ENCODE results near the gene DCUN1D2.

The DCUN1D2 gene

DNA sequence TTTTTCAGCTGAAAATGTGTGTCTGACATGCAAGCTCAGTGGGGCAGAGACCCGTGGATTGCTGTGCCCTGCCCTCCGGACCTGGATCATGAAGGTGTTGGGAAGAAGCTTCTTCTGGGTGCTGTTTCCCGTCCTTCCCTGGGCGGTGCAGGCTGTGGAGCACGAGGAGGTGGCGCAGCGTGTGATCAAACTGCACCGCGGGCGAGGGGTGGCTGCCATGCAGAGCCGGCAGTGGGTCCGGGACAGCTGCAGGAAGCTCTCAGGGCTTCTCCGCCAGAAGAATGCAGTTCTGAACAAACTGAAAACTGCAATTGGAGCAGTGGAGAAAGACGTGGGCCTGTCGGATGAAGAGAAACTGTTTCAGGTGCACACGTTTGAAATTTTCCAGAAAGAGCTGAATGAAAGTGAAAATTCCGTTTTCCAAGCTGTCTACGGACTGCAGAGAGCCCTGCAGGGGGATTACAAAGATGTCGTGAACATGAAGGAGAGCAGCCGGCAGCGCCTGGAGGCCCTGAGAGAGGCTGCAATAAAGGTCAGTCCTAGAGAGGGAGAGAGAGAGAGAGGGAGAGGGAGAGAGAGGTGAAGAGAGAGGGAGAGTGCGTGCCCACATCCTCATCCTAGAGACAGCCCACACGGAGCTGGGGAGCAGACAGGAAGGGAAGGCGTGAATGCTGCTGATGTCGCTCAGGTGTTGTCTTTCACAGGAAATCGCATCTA lies 5.1 kb upstream of the DCUN1D2 start:
- DNase-seq (ENCODE audit: low read depth) = no peak
- peak overlapping the region; percentile 22 for H3K4me3 ChIP-seq (ENCODE audit: low read depth, low read length)

- H3K4me3 ChIP-seq (ENCODE audit: low read depth, low read length) = peak overlapping the region; percentile 30
- DNase-seq (ENCODE audit: low read depth) = peak; percentile 92
These were observed 2.9 kb upstream of the DCUN1D2 start for GRCh38 chr13:113493315-113493951.

- no peak for DNase-seq (ENCODE audit: low read depth)
- peak overlapping the region; percentile 83 for H3K4me3 ChIP-seq (ENCODE audit: low read depth, low read length)
These were observed 1.5 kb upstream of the DCUN1D2 start for GRCh38 chr13:113491982-113492381.

DNA sequence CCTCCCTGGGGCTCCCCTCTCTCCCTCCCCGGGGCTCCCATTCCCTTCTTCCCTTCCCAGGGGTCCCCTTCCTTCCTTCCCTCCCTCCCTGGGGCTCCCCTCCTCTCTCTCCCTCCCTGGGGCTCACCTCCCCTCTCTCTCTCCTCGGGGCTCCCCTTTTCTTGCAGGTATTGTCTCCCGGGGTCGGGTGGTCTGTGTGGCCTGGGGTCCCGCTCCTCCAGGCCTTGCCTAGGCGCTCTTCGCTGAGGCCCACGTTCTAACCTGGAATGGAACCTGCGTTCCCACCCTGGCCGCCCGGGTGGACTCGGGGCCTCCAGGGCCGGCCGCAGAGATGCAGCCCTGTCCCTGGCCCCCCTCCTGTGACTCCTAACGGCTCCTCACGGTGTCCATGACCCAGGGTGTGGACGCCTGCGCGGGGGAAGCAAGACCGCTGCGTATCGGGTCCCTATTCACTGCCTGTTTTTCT lies 940 bp upstream of the DCUN1D2 start:
- DNase-seq (ENCODE audit: low read depth) = no peak
- H3K4me3 ChIP-seq (ENCODE audit: low read depth, low read length) = peak overlapping the region; percentile 83

DNA sequence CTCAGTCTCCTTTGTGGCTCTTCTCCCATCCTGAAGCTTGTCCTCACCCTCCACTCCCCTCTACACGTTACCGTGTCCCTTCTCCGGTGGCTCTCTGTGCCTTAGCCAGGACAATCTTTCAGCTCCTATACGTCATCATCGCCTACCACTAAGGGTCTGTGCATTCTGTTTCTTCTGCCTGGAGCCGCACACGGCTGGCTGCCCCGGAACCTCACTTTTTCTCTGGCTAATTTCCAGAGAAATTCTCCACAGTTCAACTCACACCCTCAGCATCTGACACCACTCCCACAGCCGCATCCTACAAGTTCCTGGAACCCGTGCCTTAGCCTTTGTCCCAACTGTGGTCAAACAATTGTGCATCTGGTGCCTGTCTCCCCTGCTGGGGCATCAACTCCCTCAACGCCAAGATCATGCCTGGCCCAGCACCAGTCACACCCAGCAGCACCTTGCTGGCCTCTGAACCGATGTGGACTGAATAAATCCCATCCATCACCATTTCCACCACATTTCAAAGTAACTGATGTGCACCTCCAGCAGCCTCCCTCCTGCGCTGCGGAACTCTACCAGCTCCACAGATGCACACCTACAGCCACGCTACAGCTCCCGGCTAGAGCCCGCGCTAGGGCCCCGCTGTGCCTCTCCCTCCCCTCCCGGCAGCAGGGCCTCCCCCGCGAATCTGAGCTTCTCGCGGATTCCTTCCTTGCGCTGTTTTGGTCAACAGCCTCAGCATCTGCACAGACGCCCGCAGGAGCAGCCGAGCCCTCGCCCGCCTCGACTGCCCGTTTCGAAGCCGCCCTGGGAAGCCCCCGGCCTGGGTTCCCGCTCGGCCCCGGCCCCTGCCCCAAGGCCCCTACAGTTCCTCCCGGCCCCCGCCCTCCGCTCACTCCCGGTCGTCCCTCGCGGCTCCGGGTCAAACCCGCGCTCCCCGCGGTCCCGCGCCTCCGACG lies 689 bp downstream of the DCUN1D2 start:
- peak overlapping the region; percentile 83 for H3K4me3 ChIP-seq (ENCODE audit: low read depth, low read length)
- DNase-seq (ENCODE audit: low read depth) = no peak

GRCh38 chr13:113489171-113489548 lies 1.4 kb downstream of the DCUN1D2 start:
- peak overlapping the region; percentile 83 for H3K4me3 ChIP-seq (ENCODE audit: low read depth, low read length)
- no peak for DNase-seq (ENCODE audit: low read depth)

- no peak for DNase-seq (ENCODE audit: low read depth)
- no peak overlapping the region for H3K4me3 ChIP-seq (ENCODE audit: low read depth, low read length)
These were observed 2.2 kb downstream of the DCUN1D2 start for GRCh38 chr13:113488283-113488682.

DNA sequence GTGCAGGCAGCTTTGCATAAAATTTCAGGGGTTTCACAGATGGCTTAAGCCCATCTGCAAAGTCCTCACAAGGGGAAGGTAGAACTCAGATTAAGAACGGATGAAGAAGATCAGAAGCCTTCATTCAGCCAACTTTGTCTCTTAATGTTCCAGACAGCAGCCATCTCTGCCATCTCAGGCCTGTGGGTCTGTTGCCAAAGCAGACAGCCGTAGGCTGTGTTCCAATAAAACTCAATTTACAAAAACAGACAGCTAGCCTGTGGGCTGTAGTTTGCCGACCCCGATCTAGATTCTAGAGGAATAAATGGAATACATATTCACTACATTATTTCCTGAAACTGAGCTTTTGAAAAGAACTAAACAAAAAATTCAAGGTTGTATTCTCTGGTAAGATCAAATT lies 3.8 kb downstream of the DCUN1D2 start:
- H3K4me3 ChIP-seq (ENCODE audit: low read depth, low read length) = no peak overlapping the region

GRCh38 chr13:113485545-113485944 lies 5.0 kb downstream of the DCUN1D2 start:
- H3K4me3 ChIP-seq (ENCODE audit: low read depth, low read length) = no peak overlapping the region
- DNase-seq (ENCODE audit: low read depth) = no peak

More for the DNA sequence above, 3.8 kb downstream of the DCUN1D2 start:
- no peak for DNase-seq (ENCODE audit: low read depth)

DNA sequence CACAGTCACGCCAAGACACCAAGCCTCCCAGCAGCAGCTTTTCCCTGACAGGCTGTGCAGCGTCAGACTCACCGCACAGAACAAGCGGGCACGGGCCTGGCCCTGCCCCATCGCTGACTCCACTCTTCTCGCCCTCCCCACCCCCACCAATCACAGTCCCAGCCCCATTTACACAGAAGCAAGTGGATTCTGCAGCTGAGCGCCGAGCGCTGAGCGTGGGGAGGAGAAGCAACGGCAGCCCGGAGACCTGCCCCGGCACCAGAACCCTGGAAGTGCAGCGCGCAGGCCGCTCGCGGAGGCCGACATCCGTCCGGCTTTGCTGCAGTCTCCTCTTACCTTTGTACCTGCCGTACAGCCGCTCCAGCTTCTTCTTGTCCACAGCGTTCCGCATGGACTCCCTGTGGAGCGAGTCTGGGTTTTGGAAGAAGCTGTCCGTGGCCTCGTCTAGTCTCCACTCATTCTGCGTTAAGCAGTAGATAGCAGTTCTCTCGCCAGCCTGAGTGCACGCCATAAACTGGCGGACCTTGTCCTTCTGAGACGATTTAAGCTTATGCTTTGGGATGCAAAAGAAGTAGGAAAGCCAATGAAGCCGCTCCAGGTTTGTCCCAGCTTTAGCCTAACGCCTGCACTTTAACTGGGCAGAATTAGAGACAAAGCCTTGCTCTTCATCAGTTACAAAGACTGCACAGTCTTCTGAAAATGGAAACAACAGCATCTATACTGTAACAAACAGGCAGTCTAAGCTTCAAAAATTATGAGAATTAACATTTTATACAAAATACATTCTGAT lies 6.8 kb downstream of the DCUN1D2 start:
- DNase-seq (ENCODE audit: low read depth) = no peak
- no peak overlapping the region for H3K4me3 ChIP-seq (ENCODE audit: low read depth, low read length)

DNA sequence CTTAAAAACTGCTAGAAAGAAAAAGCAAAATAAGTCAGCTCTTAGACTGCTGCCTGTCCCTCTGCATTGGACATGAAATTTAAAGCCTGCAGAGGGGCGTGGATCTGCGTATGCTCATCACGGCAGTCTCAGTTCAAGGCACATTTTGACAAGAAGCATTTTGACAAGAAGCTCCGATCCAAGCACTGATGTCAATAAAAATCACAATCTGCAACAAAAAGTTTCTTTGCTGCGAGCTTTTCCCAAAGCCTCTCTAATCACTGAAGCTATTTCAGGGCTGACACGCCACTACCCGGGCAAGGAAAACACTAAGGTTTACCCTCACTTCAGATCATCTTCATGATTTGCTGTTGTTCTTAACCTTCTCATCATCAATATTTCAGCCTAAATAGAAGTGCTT lies 7.4 kb downstream of the DCUN1D2 start:
- DNase-seq (ENCODE audit: low read depth) = no peak
- no peak overlapping the region for H3K4me3 ChIP-seq (ENCODE audit: low read depth, low read length)

GRCh38 chr13:113479179-113479578 lies 11.3 kb downstream of the DCUN1D2 start:
- H3K4me3 ChIP-seq (ENCODE audit: low read depth, low read length) = no peak overlapping the region
- DNase-seq (ENCODE audit: low read depth) = no peak

DNA sequence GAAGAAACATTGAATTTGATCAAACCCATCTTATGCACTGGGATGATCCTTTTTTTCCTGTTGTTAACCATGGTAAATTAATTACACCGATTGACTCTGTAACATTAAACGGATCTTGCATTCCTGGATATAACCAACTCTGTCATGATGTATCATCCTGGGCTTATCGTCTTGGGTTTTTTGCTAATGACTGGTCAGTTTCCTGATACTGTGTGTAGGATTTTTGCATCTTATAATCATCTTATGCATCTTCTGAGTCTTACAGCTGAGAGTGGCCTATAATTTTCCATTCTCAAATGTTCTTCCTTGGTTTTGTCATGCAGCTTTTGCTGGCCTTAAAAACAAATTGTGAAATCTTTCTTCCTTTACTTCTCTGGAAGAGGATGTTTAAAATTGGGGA lies 12.8 kb downstream of the DCUN1D2 start:
- H3K4me3 ChIP-seq (ENCODE audit: low read depth, low read length) = no peak overlapping the region
- DNase-seq (ENCODE audit: low read depth) = no peak

DNA sequence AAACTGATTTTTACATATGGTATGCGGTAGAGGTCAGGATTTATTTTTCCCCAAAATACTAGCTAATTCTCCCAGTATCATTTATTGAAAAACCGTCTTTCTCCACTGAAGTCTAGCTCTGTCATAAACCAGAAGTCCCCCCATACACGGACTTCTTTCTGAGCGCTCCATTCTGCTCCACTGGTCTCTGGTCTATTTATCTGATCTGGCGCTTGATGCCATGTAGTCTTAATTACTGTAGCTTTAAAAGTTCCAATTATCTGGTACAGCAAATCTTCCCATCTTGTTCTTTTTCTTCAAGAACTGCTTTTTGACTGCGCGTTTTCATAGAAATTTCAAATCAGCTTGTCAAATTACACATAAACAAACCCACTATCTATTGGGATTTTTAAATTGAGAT lies 13.7 kb downstream of the DCUN1D2 start:
- H3K4me3 ChIP-seq (ENCODE audit: low read depth, low read length) = no peak overlapping the region
- DNase-seq (ENCODE audit: low read depth) = no peak

DNA sequence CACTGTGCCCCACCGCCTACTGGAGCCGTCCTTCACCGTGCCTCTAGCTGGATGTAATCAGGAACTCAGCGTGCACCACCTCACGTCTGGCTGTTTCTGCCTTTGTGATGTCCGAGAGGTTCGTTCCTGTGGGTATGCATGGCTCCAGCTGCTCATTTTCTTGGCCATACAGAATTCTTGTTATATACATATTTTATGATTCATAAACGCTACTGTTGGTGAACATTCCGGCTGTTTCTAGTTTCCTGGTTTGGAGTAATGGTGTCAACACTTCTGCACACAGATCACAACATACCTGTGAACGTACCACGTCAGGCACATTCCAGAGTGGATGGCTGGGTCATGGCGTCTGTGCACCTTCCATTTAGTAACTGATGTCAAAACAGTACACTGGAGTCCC lies 14.6 kb downstream of the DCUN1D2 start:
- H3K4me3 ChIP-seq (ENCODE audit: low read depth, low read length) = no peak overlapping the region
- DNase-seq (ENCODE audit: low read depth) = no peak

DNA sequence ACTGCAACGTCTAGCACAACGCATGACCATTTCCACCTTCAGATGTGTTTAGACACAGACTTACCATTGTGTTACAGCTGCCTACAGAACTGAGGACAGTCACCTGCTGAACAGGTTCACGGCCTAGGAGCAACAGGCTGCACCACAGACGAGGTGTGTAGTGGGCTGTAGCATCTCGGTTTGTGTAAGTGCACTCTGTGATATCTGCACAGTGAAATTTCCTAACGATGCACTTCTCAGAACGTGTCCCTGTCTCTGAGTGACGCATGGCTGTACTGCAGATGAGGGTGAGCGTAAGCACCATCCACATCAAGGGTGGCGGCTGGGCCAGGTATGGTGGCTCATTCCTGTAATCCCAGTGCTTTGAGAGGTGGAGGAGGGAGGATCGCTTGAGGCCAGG lies 15.2 kb downstream of the DCUN1D2 start:
- DNase-seq (ENCODE audit: low read depth) = no peak
- H3K4me3 ChIP-seq (ENCODE audit: low read depth, low read length) = no peak overlapping the region

DNA sequence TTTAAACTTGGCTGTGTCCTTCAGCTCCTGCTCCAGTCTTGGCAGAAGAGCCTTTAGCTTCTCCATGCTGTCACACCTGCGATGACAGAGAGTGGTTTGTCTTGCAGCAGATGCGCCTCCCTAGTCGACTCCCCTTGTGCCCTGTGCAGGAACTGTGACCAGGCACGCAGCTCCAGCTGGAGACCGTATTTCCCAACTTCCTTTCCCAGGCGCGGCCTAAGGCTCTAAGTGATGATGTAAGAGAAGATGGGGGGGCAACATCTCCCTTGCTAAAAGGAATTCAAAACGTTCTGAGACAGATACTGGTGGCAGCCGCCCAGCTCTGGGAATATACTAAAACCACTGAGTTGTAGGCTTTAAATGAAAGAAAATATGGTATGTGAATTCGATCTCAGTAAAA lies 16.3 kb downstream of the DCUN1D2 start:
- H3K4me3 ChIP-seq (ENCODE audit: low read depth, low read length) = no peak overlapping the region
- no peak for DNase-seq (ENCODE audit: low read depth)

GRCh38 chr13:113472355-113473025 lies 18.0 kb downstream of the DCUN1D2 start:
- H3K4me3 ChIP-seq (ENCODE audit: low read depth, low read length) = no peak overlapping the region
- no peak for DNase-seq (ENCODE audit: low read depth)

DNA sequence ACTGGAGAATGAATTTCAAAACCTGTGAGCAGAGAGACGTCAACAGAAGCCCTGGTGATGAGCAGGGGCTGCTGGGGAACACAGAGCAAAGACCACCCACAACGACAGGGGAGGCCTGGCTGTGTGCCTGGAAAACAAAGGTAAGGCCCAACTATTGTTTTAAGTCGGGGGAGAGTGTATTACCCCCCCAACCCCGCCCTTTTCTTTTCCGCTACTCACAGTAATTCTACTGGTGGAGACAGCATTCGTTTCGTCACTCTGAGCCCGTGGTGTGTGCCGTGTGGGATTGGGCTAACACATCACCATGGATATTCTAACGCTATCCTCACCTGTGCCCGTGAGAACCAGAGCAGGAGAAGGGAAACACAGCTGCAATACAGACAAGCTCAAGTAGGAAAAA lies 18.7 kb downstream of the DCUN1D2 start:
- no peak for DNase-seq (ENCODE audit: low read depth)

More for the DNA sequence above, 18.7 kb downstream of the DCUN1D2 start:
- no peak overlapping the region for H3K4me3 ChIP-seq (ENCODE audit: low read depth, low read length)

All from skeletal muscle cell (primary cell).